HG03442 (cell line): ENCODE results near the gene GPR27.

Experiments
- ATAC-seq: cut with Tn5 transposase; IDR thresholded peaks from one replicate; pipeline ENCODE4 v1.9.1; 2021; ENCODE audit warnings: mild to moderate bottlenecking, moderate library complexity; ENCODE audit not compliant: unreplicated experiment

GPR27 gene

DNA sequence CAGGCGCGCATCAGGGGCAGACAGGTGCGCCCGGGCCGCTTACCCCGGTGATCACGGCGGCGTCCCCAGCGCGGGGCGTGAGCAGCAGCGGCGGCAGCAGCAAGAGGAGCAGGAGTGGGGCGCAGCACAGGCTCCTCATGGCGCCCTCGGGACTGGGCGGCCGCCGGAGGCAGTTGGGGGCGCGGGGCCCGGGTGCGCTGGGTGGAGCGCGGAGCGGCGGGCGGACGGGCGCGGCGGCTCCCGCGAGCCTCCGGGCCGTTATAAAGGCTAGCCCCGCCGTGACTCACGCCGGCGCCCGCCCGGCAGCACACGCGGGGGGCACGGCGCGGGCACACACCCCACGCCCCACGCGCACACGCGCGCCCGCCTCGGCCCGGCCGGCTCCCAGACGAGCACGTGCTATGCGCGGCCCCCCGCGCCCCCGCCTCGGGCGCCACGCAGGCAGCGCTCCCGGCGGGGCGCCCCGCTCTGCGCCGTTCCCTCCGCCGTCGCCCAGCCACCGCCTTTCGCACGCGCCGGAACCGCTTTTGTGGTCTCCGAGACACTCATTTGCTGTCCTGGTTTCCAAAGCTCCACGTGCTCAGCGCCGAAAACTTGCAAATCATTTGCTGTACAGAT lies 31.4 kb downstream of the GPR27 start, which contains the start of gene PROK2:
TSS of gene PROK2 (minus strand) at position 235 of the 618 bp plus-strand sequence. CDS start at position 139, 96 bp downstream.
- ATAC-seq, result no peak

DNA sequence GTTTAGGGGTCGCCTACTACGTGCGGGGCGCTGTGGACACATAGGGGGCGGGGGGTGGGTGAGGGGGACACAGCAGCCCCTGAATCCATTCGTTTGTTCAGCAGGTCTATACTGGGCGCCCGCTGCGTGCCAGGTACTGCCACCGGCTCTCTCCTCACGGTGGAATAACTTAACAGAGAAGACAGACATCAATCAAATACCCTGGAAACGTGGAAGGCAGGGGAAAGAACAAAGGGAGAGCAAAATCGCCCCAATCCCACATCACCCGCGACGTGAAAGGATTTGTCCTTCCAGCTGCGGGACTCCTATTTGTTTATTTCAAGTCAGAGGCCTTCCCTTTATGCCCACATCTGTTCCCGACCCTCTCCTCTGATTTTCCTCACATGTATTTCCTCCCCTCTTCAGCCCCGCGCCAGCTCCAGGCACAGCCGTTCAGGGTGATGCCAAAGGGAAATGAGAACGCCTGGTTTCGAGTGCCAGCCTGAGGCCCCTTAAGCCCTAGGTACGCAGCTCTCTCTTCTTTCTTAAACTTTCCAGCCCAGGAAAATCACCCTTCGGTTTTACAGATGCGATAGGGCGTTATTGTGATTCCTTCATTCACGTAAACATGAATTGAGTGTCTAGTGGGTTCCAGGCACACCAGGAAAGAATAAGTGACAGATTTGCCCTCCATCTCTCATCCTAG lies 32.0 kb downstream of the GPR27 start:
- ATAC-seq, result no peak

DNA sequence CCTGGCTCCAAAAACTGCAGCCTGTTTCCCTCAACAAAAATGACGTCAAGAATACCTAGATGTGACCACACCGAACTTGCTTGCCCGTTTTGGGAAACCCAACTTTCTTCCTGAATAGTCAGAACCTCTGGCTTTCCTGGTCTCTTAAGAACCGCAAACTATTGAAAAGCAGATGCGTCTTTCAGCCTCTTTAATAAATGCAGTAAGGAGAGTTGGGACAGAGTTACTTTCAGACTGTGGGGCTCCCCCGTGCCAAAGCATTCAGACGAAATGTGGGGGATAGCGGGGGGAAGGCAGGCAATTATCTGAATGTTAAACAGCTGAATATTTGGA lies 32.5 kb downstream of the GPR27 start:
- no peak for ATAC-seq

DNA sequence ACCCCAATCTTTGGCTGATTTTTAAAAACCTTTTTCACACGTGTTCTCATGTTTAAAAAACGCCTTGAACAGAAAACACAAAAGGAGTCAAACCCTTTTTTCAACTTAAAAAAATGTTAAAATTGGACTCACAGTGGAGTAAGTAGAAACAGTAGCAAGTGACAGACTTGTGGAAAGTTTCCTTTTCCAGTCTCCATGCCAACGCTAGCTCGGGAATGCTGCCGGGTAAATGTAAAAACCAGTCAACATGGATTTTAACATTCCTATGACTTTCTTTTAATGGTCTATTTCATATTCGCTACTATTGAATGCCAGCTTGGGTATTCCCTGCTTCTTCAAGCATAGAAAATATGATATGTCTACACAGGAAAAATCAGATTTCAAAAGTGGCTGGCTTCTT lies 32.9 kb downstream of the GPR27 start:
- no peak for ATAC-seq

DNA sequence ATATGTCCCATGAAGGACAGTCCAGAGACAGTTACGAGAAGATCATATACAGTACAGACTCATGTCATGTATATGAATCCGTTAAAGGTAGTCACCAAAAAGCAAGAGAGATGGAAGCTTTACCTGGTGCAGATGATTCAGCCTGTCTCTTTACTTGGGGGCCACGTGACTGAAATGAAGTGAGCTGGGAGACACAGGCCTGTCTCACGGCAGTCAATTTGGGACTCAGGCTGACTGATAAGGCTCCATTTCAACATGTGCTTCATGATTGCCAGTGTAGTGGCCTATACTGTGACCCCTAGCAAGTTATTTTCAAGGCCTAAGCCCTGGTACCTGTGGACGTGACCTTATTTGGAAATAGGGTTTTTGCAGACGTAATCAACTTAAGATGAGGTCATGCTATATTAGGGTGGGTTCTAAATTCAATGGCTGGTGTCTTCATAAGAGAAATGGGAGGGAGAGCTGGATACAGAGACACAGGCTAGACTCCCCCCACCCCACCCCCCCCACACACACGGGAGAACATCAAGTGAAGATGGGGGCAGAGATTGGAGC lies 34.3 kb downstream of the GPR27 start:
- no peak for ATAC-seq

DNA sequence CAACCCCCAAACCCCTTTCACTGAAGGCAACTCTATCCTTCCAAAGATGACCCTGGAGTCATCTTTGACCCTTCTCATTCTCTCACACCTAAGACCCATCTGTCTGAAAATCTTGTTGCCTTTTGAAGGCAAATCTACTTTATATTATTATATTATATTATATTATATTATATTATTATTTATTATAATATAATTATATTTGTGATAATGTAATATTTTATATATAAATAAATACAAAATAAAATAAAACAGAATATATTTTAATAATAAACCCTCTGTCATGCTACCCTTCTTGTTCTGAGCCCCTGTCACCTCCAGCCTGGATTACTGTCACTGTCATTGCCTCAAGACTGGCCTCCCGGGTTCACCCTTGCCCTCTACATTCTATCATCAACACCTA lies 36.3 kb downstream of the GPR27 start:
- ATAC-seq, result no peak

DNA sequence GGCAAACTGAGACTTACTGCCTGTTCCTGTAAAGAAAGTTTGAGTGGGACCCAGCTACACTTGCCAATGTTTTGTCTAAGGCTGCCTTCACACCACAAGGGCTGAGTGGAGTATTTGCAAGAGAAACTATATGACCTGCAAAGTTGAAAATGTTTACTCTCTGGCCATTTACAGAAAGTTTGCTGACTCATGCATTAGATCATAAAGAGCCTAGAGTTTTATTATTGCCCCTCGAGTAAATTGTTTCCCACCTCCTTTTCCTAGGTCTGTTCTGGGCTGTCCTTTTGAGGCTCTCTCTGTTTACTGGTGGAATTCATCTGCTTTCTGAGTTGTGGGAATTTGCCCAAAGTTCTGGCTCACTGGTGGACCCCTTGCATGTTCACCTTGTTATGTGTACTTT lies 38.0 kb downstream of the GPR27 start:
- ATAC-seq, result no peak

DNA sequence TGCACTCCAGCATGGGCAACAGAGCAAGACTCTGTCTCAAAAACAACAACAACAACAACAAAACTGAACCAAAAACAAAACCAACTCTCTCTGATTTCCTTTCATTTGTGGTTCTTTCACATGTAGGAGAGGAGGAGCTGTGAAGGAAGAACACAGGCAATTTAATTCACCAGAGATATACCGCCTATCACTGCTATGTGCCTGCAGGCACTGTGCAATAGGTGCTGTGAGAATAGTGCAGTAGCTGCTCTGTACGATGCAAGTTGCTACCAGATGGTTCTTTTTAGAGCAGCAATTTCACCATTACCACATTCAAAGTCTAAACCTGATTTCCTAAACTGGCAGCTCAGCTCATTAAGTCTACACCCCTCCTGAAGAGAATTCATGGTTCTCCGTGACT lies 42.6 kb downstream of the GPR27 start:
- ATAC-seq, result no peak

DNA sequence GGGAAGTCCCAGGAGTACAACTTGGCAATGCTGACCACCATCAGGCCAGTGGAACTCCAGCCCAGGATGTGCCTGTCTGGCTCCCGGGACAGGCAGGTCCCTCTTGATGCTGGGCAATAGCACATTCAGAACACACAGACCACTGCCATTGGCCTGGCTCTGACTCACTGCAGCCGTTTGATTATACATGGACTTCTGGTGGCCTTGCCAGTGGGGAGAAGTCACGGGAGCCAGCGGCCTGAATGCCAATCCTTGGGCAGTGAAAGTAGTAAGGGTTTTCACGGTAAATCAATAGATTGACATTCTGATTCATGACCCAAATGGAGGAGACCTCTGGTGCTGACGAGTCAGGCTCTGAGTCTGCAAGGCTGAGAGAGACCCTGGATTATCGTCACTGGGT lies 43.8 kb downstream of the GPR27 start:
- no peak for ATAC-seq

DNA sequence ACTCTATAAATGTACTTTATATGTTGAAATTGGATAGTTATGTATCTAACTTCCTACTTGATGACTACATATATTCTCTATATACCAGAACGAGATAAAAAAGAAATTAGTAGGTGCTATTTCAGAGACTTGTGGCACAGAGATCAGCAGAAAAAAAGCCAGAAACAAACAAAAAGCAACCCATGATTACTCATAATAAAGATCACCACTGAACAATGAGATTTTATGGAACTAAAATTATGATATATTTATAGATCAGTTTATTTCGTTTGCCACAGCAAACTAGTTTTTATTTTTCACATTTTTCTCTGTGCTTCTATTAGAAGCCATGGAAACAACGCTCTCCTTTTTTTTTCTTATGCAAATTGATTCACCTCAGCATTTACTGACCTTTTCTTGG lies 46.4 kb downstream of the GPR27 start:
- no peak for ATAC-seq

DNA sequence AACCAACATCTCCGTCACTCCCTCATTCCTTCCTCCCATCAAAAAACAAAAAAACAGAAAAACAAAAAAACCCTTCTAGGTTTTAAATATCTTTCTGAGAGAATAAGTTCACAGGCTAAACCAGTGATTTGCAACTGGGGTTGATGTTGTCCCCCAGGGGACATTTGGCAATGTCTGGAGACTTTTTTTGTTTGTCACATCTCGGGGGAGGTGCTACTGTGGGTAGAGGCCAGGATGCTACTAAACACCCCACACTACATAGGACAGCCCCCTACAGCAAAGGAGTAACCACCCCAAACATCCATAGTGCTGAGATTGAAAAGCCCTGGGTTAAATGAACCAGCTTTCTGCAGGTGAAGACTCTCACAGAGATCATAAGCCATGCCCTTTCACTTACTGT lies 48.3 kb downstream of the GPR27 start:
- ATAC-seq, result no peak

DNA sequence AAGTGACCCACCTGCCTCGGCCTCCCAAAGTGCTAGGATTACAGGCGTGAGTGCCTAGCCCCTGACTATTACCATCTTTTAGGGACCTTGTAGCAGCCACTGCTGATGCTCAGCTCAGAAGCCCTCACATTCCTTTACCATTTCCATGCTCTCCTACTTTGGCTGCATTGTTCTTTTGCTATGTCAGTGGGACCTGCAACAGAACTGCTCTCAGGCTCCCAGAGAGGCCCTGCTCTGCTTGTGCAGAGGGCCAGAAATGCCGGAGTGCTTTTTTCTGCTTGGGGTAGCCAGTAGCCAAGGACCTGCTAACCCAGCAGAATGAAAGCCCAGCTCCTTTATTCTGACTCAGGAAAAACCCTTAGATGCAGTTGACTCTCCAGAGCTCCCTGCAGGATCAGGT lies 49.6 kb downstream of the GPR27 start:
- no peak for ATAC-seq

DNA sequence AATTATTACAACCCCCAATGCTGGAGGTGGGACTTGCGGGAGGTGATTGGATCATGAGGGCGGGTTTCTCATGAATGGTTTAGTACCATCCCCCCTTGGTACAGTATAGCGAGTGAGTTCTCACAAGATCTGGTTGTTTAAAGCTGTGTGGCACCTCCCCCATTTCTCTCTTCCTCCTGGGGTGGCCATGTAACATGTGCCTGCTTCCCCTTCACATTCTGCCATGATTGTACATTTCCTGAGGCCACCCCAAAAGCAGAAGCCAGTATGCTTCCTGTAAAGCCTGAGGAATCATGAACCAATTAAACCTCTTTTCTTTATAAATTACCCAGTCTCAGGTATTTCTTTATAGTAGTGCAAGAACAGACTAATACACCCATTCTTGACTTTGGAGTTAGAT lies 51.5 kb downstream of the GPR27 start:
- ATAC-seq, result no peak

DNA sequence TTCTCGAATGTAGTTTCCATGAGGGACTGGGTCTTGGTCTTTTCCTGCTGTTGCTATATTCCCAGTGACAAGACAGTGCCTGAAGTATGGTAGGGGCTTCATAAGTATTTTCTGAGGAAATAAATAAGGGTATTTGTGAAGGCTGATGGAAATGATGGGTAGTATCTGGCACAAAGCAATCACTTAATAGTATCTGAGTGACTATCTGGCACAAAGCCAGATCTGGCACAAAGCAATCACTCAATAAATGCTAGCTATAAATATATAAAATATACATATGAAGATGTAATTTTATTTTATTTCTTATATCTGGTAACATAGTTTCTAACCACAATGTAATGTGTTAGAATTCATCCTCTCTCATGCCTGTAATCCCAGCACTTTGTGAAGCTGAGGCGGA lies 52.0 kb downstream of the GPR27 start:
- ATAC-seq, result no peak
